Thyroid gland (tissue), 4 donors: ENCODE data around the gene PRICKLE1.

Experiments
- CTCF ChIP-seq, 6 experiments: fragments of 200-600 bp in 3 of 6; fragments of 450-650 bp in 3 of 6; sonication (generic) in 3 of 6; IDR thresholded peaks; one replicate each; pipeline ENCODE4 v1.5.1; 2016 to 2019; ENCODE audit warnings: antibody characterized with exemption in 6 of 6, mild to moderate bottlenecking in 2 of 6, inconsistent platforms in 1 of 6, moderate library complexity in 1 of 6
- POLR2A ChIP-seq, 2 donors: fragments of 450-650 bp; IDR thresholded peaks; one replicate each; pipeline ENCODE4 v1.6.1; 2017; ENCODE audit warnings: antibody characterized with exemption in 2 of 2, mild to moderate bottlenecking in 2 of 2, moderate library complexity in 1 of 2

- TF ChIP-seq CTCF (IDR thresholded peaks at IDR 0.05) (no peak), POLR2A (IDR thresholded peaks at IDR 0.05) (peak in 1 of 2 donors; percentile 57)
Measured at GRCh38 chr12:42483521-42483790, 106.1 kb downstream of the PRICKLE1 start.
